Endodermal cell (in vitro differentiated cells): Measurements from ENCODE around the gene AUTS2. TPM values are rescaled to one million over a fixed set of nuclear protein-coding genes. Genes with fewer than 3 reads are reported as not detected.

ENCODE experiments used
- DNase-seq: peaks from one replicate; pipeline ENCODE4 v3.0.0-alpha.2; 2017
- H3K27ac ChIP-seq: 2 replicates; pipeline ENCODE4 v1.5.1; 2013; ENCODE audit warnings: mild to moderate bottlenecking, low read depth, low read length, moderate library complexity
- H3K27me3 ChIP-seq: 2 replicates; pipeline ENCODE4 v1.6.1; 2013; ENCODE audit warnings: mild to moderate bottlenecking, low read length, moderate library complexity; ENCODE audit not compliant: insufficient read depth, control insufficient read depth, poor library complexity, severe bottlenecking
- H3K36me3 ChIP-seq: 2 replicates; pipeline ENCODE4 v1.7.0; 2013; ENCODE audit warnings: mild to moderate bottlenecking, low read length, moderate library complexity; ENCODE audit not compliant: control insufficient read depth, insufficient read depth
- H3K4me1 ChIP-seq: one replicate; pipeline ENCODE4 v1.7.0; 2013; ENCODE audit warnings: low read length; ENCODE audit not compliant: control insufficient read depth, insufficient read depth
- H3K4me3 ChIP-seq: 2 replicates; pipeline ENCODE4 v1.5.1; 2013; ENCODE audit warnings: mild to moderate bottlenecking, low read length, moderate library complexity
- H3K9ac ChIP-seq: 2 replicates; pipeline ENCODE4 v1.6.1; 2013; ENCODE audit warnings: mild to moderate bottlenecking, low read length, moderate library complexity; ENCODE audit not compliant: poor library complexity, severe bottlenecking; ENCODE audit errors: extremely low read depth
- H3K9me3 ChIP-seq: 2 replicates; pipeline ENCODE4 v1.6.1; 2013; ENCODE audit warnings: mild to moderate bottlenecking, low read length, moderate library complexity; ENCODE audit not compliant: control insufficient read depth
- H3K27ac Mint-ChIP-seq: 2 replicates; pipeline ENCODE4 v1.8.0; 2020; ENCODE audit warnings: mixed read lengths
- H3K27me3 Mint-ChIP-seq: 2 replicates; pipeline ENCODE4 v1.8.0; 2021; ENCODE audit warnings: mild to moderate bottlenecking, mixed read lengths; ENCODE audit not compliant: insufficient read depth
- H3K36me3 Mint-ChIP-seq: 2 replicates; pipeline ENCODE4 v1.8.0; 2020; ENCODE audit warnings: low read depth, mixed read lengths
- H3K4me1 Mint-ChIP-seq: 2 replicates; pipeline ENCODE4 v1.8.0; 2020; ENCODE audit warnings: mixed read lengths
- H3K4me3 Mint-ChIP-seq: 2 replicates; pipeline ENCODE4 v1.8.0; 2020; ENCODE audit warnings: mild to moderate bottlenecking, moderate library complexity, mixed read lengths
- H3K9me3 Mint-ChIP-seq: 2 replicates; pipeline ENCODE4 v1.8.0; 2020; ENCODE audit warnings: mild to moderate bottlenecking, mixed read lengths
- CTCF ChIP-seq: fragments of 200-600 bp; sonication (generic); conservative IDR thresholded peaks from 2 replicates; pipeline ENCODE4 v1.5.0; 2021; ENCODE audit warnings: antibody characterized with exemption, mild to moderate bottlenecking
- WGBS, 2 experiments: methylation state at CpG; one replicate each; pipeline versions ENCODE4 v1.1.5 to v1.1.7; 2013; ENCODE audit warnings: missing lambda C conversion rate in 2 of 2, mixed read lengths in 1 of 2; ENCODE audit not compliant: insufficient coverage in 1 of 2, insufficient read length in 1 of 2; 5-methylcytosine and 5-hydroxymethylcytosine counted together
- total RNA-seq, 2 donors: library from RNA; stranded (reverse); fragmentation: NEBNext Ultra II Directional in 1 of 2; extraction: Animal tissue kit (Norgen Biotek cat#: 25700) in 1 of 2; gene quantifications; 2 replicates in 1 of 2; 3 replicates in 1 of 2; pipeline ENCODE4 v1.2.1, GENCODE V29; 2021

The AUTS2 gene
- total RNA-seq, 2 donors from 2014 or later, result 76.8 to 106 TPM

DNA sequence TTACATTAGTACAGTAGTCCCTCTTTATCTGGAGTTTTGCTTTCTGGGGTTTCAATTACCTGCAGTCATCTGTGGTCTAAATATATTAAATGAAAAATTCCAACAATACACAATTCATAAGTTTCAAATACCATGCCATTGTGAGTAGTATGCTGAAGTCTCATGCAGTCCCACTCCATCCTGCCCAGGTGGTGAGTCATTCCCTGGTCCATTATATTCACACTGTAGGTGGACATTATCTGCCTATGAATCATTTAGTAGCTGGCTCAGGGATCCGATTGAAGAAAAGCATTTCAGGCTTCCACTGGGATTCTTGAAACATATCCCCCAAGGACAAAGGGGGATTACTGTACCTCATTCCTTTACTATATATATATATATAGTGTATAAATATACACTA is 1235.5 kb downstream of the AUTS2 start:
- no peak overlapping the region for H3K9ac ChIP-seq
- no peak for DNase-seq
- H3K36me3 ChIP-seq, result no peaks in the 10 kb centered on the region
- TF ChIP-seq CTCF, result no peak
- peaks cover 16% of the 10 kb centered on the region for H3K9me3 Mint-ChIP-seq
- no peak overlapping the region for H3K4me3 Mint-ChIP-seq
- H3K36me3 Mint-ChIP-seq, result no peaks in the 10 kb centered on the region
- no peaks in the 10 kb centered on the region for H3K4me1 ChIP-seq
- peaks cover 19% of the 10 kb centered on the region for H3K4me1 Mint-ChIP-seq
- H3K27ac Mint-ChIP-seq, result no peak overlapping the region
- H3K27ac ChIP-seq, result no peak overlapping the region
- H3K4me3 ChIP-seq, result no peak overlapping the region
- 90% methylated on average over 1 of the region's 1 CpG; no CpG with 5 or more reads in 1 of the 2 experiments for WGBS, 2 experiments
- H3K27me3 Mint-ChIP-seq, result peaks cover 4% of the 10 kb centered on the region
- no peaks in the 10 kb centered on the region for H3K27me3 ChIP-seq
- peaks cover 20% of the 10 kb centered on the region for H3K9me3 ChIP-seq

DNA sequence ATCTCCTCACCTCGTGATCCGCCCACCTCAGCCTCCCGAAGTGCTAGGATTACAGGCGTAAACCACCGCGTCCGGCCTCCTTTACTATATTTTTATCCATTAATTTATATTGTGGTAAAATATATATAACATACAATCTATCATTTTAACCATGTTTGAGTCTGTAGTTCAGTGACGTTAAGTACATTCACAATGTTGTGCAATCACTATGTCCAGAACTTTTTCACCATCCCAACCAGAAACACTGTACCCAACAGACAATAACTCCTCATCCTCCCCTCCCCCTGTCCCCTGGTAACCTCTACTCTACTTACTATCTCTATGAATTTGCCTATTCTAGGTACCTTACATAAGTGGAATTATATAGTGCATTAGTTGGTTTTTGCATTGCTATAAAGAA is 1236.1 kb downstream of the AUTS2 start:
- H3K4me3 Mint-ChIP-seq, result no peak overlapping the region
- no peak overlapping the region for H3K9ac ChIP-seq
- peaks cover 17% of the 10 kb centered on the region for H3K4me1 Mint-ChIP-seq
- H3K27ac Mint-ChIP-seq, result no peak overlapping the region
- H3K36me3 Mint-ChIP-seq, result no peaks in the 10 kb centered on the region
- no peak for TF ChIP-seq CTCF
- H3K9me3 Mint-ChIP-seq, result peaks cover 16% of the 10 kb centered on the region
- DNase-seq, result no peak
- H3K27ac ChIP-seq, result no peak overlapping the region
- no peaks in the 10 kb centered on the region for H3K27me3 ChIP-seq
- H3K9me3 ChIP-seq, result peaks cover 20% of the 10 kb centered on the region
- peaks cover 4% of the 10 kb centered on the region for H3K27me3 Mint-ChIP-seq
- WGBS, 2 experiments, result 98 to 100% methylated on average over 1 to 4 of the region's 8 CpGs
- H3K4me3 ChIP-seq, result no peak overlapping the region
- H3K4me1 ChIP-seq, result no peaks in the 10 kb centered on the region
- H3K36me3 ChIP-seq, result no peaks in the 10 kb centered on the region

- H3K9me3 ChIP-seq, result peaks cover 20% of the 10 kb centered on the region
- DNase-seq, result no peak
- H3K4me3 ChIP-seq, result no peak overlapping the region
- Mint-ChIP-seq H3K9me3 (peaks cover 16% of the 10 kb centered on the region), H3K4me1 (peaks cover 8% of the 10 kb centered on the region), H3K4me3 (no peak overlapping the region), H3K27ac (no peak overlapping the region), H3K27me3 (peaks cover 2% of the 10 kb centered on the region), H3K36me3 (no peaks in the 10 kb centered on the region)
- WGBS, 2 experiments, result 29 to 74% methylated on average over 1 to 2 of the region's 2 CpGs
- no peaks in the 10 kb centered on the region for H3K27me3 ChIP-seq
- TF ChIP-seq CTCF, result no peak
- no peaks in the 10 kb centered on the region for H3K4me1 ChIP-seq
- no peak overlapping the region for H3K27ac ChIP-seq
- H3K9ac ChIP-seq, result no peak overlapping the region
- H3K36me3 ChIP-seq, result no peaks in the 10 kb centered on the region
Observed at GRCh38 chr7:70835658-70836057, 1237.4 kb downstream of the AUTS2 start.
